Right renal cortex interstitium (tissue), 3 donors: ENCODE measurements around the gene CNOT2. TPM values are rescaled to one million over a fixed set of nuclear protein-coding genes. Genes with fewer than 3 reads are reported as not detected.
"Not testable (repeated sequence)": the region's sequence is repeated elsewhere in the genome, so short reads cannot be mapped to it uniquely, and the experiment has no call there.

ENCODE experiments used
- DNase-seq, 3 donors: peaks; one replicate each; pipeline ENCODE4 v3.0.0-alpha.2; 2013; ENCODE audit warnings: low read depth in 3 of 3, low spot score in 2 of 3
- polyA plus RNA-seq, 3 donors: library from polyadenylated mRNA; unstranded; fragments of 120-200 nt; gene quantifications; one replicate each; pipeline ENCODE4 v1.2.1, GENCODE V29; 2013; ENCODE audit not compliant: insufficient read length in 3 of 3

The CNOT2 gene
- polyA plus RNA-seq, 3 donors = 133 to 155 (median 148) TPM

GRCh38 chr12:70292017-70292776 lies 49.0 kb downstream of the CNOT2 start:
- no peak for DNase-seq

- not testable (repeated sequence) for DNase-seq
Observed at GRCh38 chr12:70304684-70305555, 61.7 kb downstream of the CNOT2 start.

- no peak for DNase-seq
Observed at GRCh38 chr12:70305794-70306193, 62.6 kb downstream of the CNOT2 start.

- no peak for DNase-seq
Observed at GRCh38 chr12:70306676-70307075, 63.4 kb downstream of the CNOT2 start.

GRCh38 chr12:70307868-70308267 lies 64.6 kb downstream of the CNOT2 start:
- no peak for DNase-seq

GRCh38 chr12:70309348-70309747 lies 66.1 kb downstream of the CNOT2 start:
- no peak for DNase-seq

GRCh38 chr12:70314145-70314544 lies 70.9 kb downstream of the CNOT2 start:
- DNase-seq = no peak

GRCh38 chr12:70317781-70318180 lies 74.5 kb downstream of the CNOT2 start:
- no peak for DNase-seq

- DNase-seq = no peak
Observed at GRCh38 chr12:70319605-70320004, 76.4 kb downstream of the CNOT2 start.

GRCh38 chr12:70321191-70321590 lies 78.0 kb downstream of the CNOT2 start:
- no peak for DNase-seq

GRCh38 chr12:70327541-70327940 lies 84.3 kb downstream of the CNOT2 start:
- DNase-seq = no peak

GRCh38 chr12:70329728-70330127 lies 86.5 kb downstream of the CNOT2 start:
- no peak for DNase-seq

GRCh38 chr12:70330158-70330557 lies 86.9 kb downstream of the CNOT2 start:
- no peak for DNase-seq

- no peak for DNase-seq
Observed at GRCh38 chr12:70332236-70332635, 89.0 kb downstream of the CNOT2 start.

- DNase-seq = no peak
Observed at GRCh38 chr12:70334742-70335141, 91.5 kb downstream of the CNOT2 start.

GRCh38 chr12:70338531-70338930 lies 95.3 kb downstream of the CNOT2 start:
- DNase-seq = no peak

GRCh38 chr12:70351076-70351475 lies 107.8 kb downstream of the CNOT2 start:
- DNase-seq = no peak

- DNase-seq = no peak
Observed at GRCh38 chr12:70353780-70354660, 110.8 kb downstream of the CNOT2 start.

- no peak for DNase-seq
Observed at GRCh38 chr12:70354787-70355186, 111.6 kb downstream of the CNOT2 start.

- DNase-seq = no peak
Observed at GRCh38 chr12:70355972-70356371, 112.7 kb downstream of the CNOT2 start.
